OCI-LY3 (cell line): ENCODE data around the gene EMID1.

Experiments
- EZH2phosphoT487 ChIP-seq: fragments of 200-600 bp; shearing (Covaris generic); IDR thresholded peaks from 2 replicates; pipeline ENCODE4 v1.6.1; 2018; ENCODE audit warnings: antibody characterized with exemption, mixed run types, low read depth
- TF ChIP-seq, protein P1 (sequence below): fragments of 200-600, 300-600 bp; sonication (generic); IDR thresholded peaks from 2 replicates; pipeline ENCODE4 v1.5.1; 2014; ENCODE audit warnings: antibody characterized with exemption, low read length, low read depth

DNA sequence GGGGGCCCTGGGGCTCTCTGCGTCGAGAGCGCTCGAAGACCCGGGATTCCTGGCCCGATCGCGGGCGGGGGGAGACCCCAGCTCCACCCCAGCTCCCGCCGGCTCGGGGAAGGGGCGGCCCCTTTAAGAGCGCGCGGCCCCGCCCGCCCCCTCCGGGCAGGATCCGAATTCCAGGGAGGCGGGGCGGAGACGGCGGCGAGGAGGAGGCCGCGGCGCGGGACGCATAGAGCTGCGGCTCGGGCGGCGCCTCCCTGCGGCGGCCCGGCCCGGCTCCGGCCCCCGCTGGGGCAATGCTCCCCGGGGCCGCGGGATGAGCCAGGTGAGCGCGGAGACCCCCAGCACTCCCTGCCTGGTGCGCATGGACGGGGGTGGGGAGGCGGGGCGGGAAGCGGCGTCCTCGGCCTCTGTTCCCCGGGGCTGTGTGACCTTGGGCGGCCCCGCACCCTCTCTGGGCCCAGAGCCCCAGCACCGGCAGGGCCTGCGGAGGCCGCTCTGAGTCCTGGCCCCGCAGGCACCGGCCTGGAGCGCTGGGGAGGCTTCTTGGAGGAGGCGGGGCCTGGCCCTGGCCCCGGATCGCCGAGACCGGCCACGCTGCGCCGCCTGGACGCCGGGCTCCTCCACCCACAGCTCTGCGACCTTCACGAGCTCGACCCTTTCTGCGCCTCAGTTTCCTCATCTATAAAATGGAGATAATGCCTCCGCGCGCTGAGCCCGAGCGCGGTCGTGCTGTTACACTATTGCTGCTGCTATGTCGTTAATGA is 101.3 kb downstream of the EMID1 start:
- TF ChIP-seq, protein P1, sequence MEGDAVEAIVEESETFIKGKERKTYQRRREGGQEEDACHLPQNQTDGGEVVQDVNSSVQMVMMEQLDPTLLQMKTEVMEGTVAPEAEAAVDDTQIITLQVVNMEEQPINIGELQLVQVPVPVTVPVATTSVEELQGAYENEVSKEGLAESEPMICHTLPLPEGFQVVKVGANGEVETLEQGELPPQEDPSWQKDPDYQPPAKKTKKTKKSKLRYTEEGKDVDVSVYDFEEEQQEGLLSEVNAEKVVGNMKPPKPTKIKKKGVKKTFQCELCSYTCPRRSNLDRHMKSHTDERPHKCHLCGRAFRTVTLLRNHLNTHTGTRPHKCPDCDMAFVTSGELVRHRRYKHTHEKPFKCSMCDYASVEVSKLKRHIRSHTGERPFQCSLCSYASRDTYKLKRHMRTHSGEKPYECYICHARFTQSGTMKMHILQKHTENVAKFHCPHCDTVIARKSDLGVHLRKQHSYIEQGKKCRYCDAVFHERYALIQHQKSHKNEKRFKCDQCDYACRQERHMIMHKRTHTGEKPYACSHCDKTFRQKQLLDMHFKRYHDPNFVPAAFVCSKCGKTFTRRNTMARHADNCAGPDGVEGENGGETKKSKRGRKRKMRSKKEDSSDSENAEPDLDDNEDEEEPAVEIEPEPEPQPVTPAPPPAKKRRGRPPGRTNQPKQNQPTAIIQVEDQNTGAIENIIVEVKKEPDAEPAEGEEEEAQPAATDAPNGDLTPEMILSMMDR, result no peak
- TF ChIP-seq EZH2phosphoT487, result no peak
